GM23338 (cell line): ENCODE measurements around the gene OR2M4. TPM values are rescaled to one million over a fixed set of nuclear protein-coding genes. Genes with fewer than 3 reads are reported as not detected.

Source experiments
- ATAC-seq: fragments of 200-7000 bp; cut with Tn5 transposase; 3 replicates; pipeline ENCODE4 v1.9.1; 2020
- DNase-seq: peaks from one replicate; pipeline ENCODE4 v3.0.0-alpha.2; 2015; ENCODE audit warnings: low spot score
- H2AFZ ChIP-seq: fragments of 200-600 bp; sonication (generic); 2 replicates; pipeline ENCODE4 v1.8.0; 2016; ENCODE audit warnings: antibody characterized with exemption, mild to moderate bottlenecking, moderate library complexity
- H3F3A ChIP-seq: fragments of 200-600 bp; sonication (generic); replicated peaks from 2 replicates; pipeline ENCODE4 v1.8.0; 2017; ENCODE audit warnings: antibody characterized with exemption, mixed run types, low read depth
- H3K27ac ChIP-seq: fragments of 200-600 bp; sonication (generic); 2 replicates; pipeline ENCODE4 v1.6.1; 2016; ENCODE audit warnings: low read depth
- H3K27me3 ChIP-seq: fragments of 200-600 bp; sonication (generic); 2 replicates; pipeline ENCODE4 v1.8.0; 2016; ENCODE audit warnings: mild to moderate bottlenecking, mixed run types, moderate library complexity; ENCODE audit not compliant: insufficient read depth
- H3K36me3 ChIP-seq: fragments of 200-600 bp; sonication (generic); 2 replicates; pipeline ENCODE4 v1.8.0; 2016; ENCODE audit warnings: mild to moderate bottlenecking; ENCODE audit not compliant: insufficient read depth
- H3K4me1 ChIP-seq: fragments of 200-600 bp; sonication (generic); 2 replicates; pipeline ENCODE4 v1.8.0; 2016; ENCODE audit warnings: mild to moderate bottlenecking, moderate library complexity; ENCODE audit not compliant: insufficient read depth
- H3K4me2 ChIP-seq: fragments of 200-600 bp; sonication (generic); 2 replicates; pipeline ENCODE4 v1.7.1; 2017; ENCODE audit warnings: mixed run types
- H3K4me3 ChIP-seq: fragments of 200-600 bp; sonication (generic); 2 replicates; pipeline ENCODE4 v1.6.1; 2016; ENCODE audit warnings: mixed run types
- H3K79me2 ChIP-seq: fragments of 200-600 bp; sonication (generic); replicated peaks from 2 replicates; pipeline ENCODE4 v1.8.0; 2017; ENCODE audit warnings: mild to moderate bottlenecking; ENCODE audit not compliant: insufficient read depth
- H3K9me2 ChIP-seq: fragments of 200-600 bp; sonication (generic); 2 replicates; pipeline ENCODE4 v1.8.0; 2017; ENCODE audit not compliant: insufficient read depth
- H4K20me1 ChIP-seq: fragments of 200-600 bp; sonication (generic); replicated peaks from 2 replicates; pipeline ENCODE4 v1.8.0; 2017; ENCODE audit warnings: mild to moderate bottlenecking; ENCODE audit not compliant: insufficient read depth
- H3K27ac Mint-ChIP-seq: 2 replicates; pipeline ENCODE4 v1.8.0; 2020; ENCODE audit warnings: inconsistent platforms, mild to moderate bottlenecking, moderate library complexity, mixed read lengths
- H3K27me3 Mint-ChIP-seq: 3 replicates; pipeline ENCODE4 v1.8.0; 2022; ENCODE audit warnings: low read depth, mild to moderate bottlenecking, moderate library complexity, mixed read lengths, inconsistent platforms; ENCODE audit not compliant: insufficient read depth, poor library complexity
- H3K36me3 Mint-ChIP-seq: 3 replicates; pipeline ENCODE4 v1.8.0; 2021; ENCODE audit warnings: low read depth, mild to moderate bottlenecking, inconsistent platforms, moderate library complexity, mixed read lengths
- H3K4me1 Mint-ChIP-seq: 3 replicates; pipeline ENCODE4 v1.8.0; 2020; ENCODE audit warnings: mild to moderate bottlenecking, inconsistent platforms, mixed read lengths
- H3K4me3 Mint-ChIP-seq: 3 replicates; pipeline ENCODE4 v1.8.0; 2021; ENCODE audit warnings: moderate library complexity, mild to moderate bottlenecking, inconsistent platforms, mixed read lengths
- H3K9me3 Mint-ChIP-seq: 3 replicates; pipeline ENCODE4 v1.8.0; 2020; ENCODE audit warnings: moderate library complexity, mild to moderate bottlenecking, inconsistent platforms, mixed read lengths
- CREB1 ChIP-seq: fragments of 250-450 bp; sonication (Bioruptor Pico); IDR thresholded peaks from 2 replicates; pipeline ENCODE4 v1.5.0; 2020; ENCODE audit warnings: low read depth, mild to moderate bottlenecking, moderate library complexity
- EZH2 ChIP-seq: fragments of 200-600 bp; sonication (generic); IDR thresholded peaks from one replicate; pipeline ENCODE4 v1.8.0; 2017; ENCODE audit warnings: antibody characterized with exemption, mild to moderate bottlenecking, low read depth; ENCODE audit not compliant: unreplicated experiment
- EZH2phosphoT487 ChIP-seq: fragments of 200-600 bp; sonication (generic); IDR thresholded peaks from one replicate; pipeline ENCODE4 v1.8.1; 2018; ENCODE audit warnings: antibody characterized with exemption; ENCODE audit not compliant: unreplicated experiment
- STAT1 ChIP-seq: IDR thresholded peaks from one replicate; pipeline ENCODE4 v1.6.1; 2016; ENCODE audit warnings: antibody characterized with exemption; ENCODE audit not compliant: unreplicated experiment
- ZNF114 ChIP-seq: fragments of 250-450 bp; sonication (Bioruptor Pico); IDR thresholded peaks from 2 replicates; pipeline ENCODE4 v1.5.0; 2020; ENCODE audit warnings: mild to moderate bottlenecking, moderate library complexity
- ZNF331 ChIP-seq: fragments of 250-450 bp; sonication (Bioruptor Pico); IDR thresholded peaks from 2 replicates; pipeline ENCODE4 v1.5.0; 2020; ENCODE audit warnings: low read depth, mild to moderate bottlenecking, moderate library complexity
- ZNF462 ChIP-seq: fragments of 250-450 bp; sonication (Bioruptor Pico); IDR thresholded peaks from 2 replicates; pipeline ENCODE4 v1.5.0; 2020; ENCODE audit warnings: mild to moderate bottlenecking, moderate library complexity
- polyA plus RNA-seq: library from polyadenylated mRNA; unstranded; fragments of >200 nt; fragmentation: Nextera tagmentation; extraction: Ambion mirVana; gene quantifications from 2 replicates; pipeline ENCODE4 v1.2.1, GENCODE V29; 2016
- total RNA-seq: library from RNA; depleted of rRNA; stranded (reverse); fragments of >200 nt; shearing (Covaris generic); gene quantifications from 2 replicates; pipeline ENCODE4 v1.2.3, GENCODE V29; 2014; rRNA removed

The OR2M4 gene
- total and polyA plus RNA-seq, 2 experiments from 2014 or later = not detected

- Histone ChIP-seq H3F3A (no peaks in the 10 kb centered on the region), H2AFZ (no peak within 1 kb of the TSS)
These were observed 46.7 kb downstream of the OR2M4 start, which contains the start of gene OR2T33 for GRCh38 chr1:248277876-248278275. Gene OR2T33, minus strand, starts transcription at chr1:248277976. Its CDS starts 4,162 bp downstream, at chr1:248273814.

GRCh38 chr1:248288391-248288790 is 57.2 kb downstream of the OR2M4 start:
- Mint-ChIP-seq H3K27ac (no peak overlapping the region), H3K4me1 (no peaks in the 10 kb centered on the region), H3K36me3 (peaks cover 20% of the 10 kb centered on the region; the same call in 2 of the 3 replicates), H3K4me3 (no peak overlapping the region), H3K27me3 (no peaks in the 10 kb centered on the region), H3K9me3 (peaks cover 86% of the 10 kb centered on the region)
- no peak overlapping the region for H3K27ac ChIP-seq
- no peak for TF ChIP-seq CREB1 (CRISPR knock-in tag)
- no peak for TF ChIP-seq ZNF462 (CRISPR knock-in tag)
- TF ChIP-seq STAT1 = no peak
- TF ChIP-seq EZH2phosphoT487 = no peak
- no peaks in the 10 kb centered on the region for H3K4me1 ChIP-seq
- no peak overlapping the region for H3K4me2 ChIP-seq
- H3K36me3 ChIP-seq = peaks cover 3% of the 10 kb centered on the region; the same call in 1 of the 2 replicates
- no peak overlapping the region for H3K4me3 ChIP-seq
- no peaks in the 10 kb centered on the region for H3K79me2 ChIP-seq
- DNase-seq (no peak), ATAC-seq (no peak)
- no peaks in the 10 kb centered on the region for H3K9me2 ChIP-seq
- no peaks in the 10 kb centered on the region for H3K27me3 ChIP-seq
- no peaks in the 10 kb centered on the region for H4K20me1 ChIP-seq
- H3F3A ChIP-seq = no peaks in the 10 kb centered on the region
- no peak overlapping the region for H2AFZ ChIP-seq

More at GRCh38 chr1:248277876-248278275, 46.7 kb downstream of the OR2M4 start, which contains the start of gene OR2T33:
- Mint-ChIP-seq H3K4me1 (no peaks in the 10 kb centered on the region), H3K27me3 (peaks cover 2% of the 10 kb centered on the region), H3K9me3 (peaks cover 87% of the 10 kb centered on the region), H3K36me3 (peaks cover 10% of the 10 kb centered on the region; the same call in 2 of the 3 replicates), H3K27ac (no peak within 1 kb of the TSS), H3K4me3 (no peak within 1 kb of the TSS)
- Histone ChIP-seq H3K4me3 (no peak within 1 kb of the TSS), H3K27me3 (no peaks in the 10 kb centered on the region), H3K36me3 (peaks cover 4% of the 10 kb centered on the region), H3K4me2 (no peak within 1 kb of the TSS), H3K4me1 (no peaks in the 10 kb centered on the region), H3K9me2 (no peaks in the 10 kb centered on the region), H4K20me1 (no peaks in the 10 kb centered on the region), H3K79me2 (no peaks in the 10 kb centered on the region), H3K27ac (no peak within 1 kb of the TSS)
- no peak for TF ChIP-seq EZH2
- TF ChIP-seq EZH2phosphoT487 = no peak
- no peak for TF ChIP-seq ZNF114 (CRISPR knock-in tag)
- TF ChIP-seq CREB1 (CRISPR knock-in tag) = no peak
- no peak for TF ChIP-seq ZNF331
- no peak for DNase-seq
- ATAC-seq = no peak

Other genes starting within 250 kb of the OR2M4 start
- not detected in 2 replicates for gene OR2L5, start 217.8 kb upstream of the OR2M4 start, total RNA-seq
- not detected in 2 replicates for gene OR2L5, start 217.8 kb upstream of the OR2M4 start, polyA plus RNA-seq
- gene OR2L2, start 201.3 kb upstream of the OR2M4 start, total RNA-seq = 0.07 TPM in 1 of 2 replicates, not detected in the other
- 0.05 and 0.06 TPM in 2 replicates for gene OR2L2, start 201.3 kb upstream of the OR2M4 start, polyA plus RNA-seq
- not detected in 2 replicates for gene OR2L3, start 184.6 kb upstream of the OR2M4 start, total RNA-seq
- gene OR2L3, start 184.6 kb upstream of the OR2M4 start, polyA plus RNA-seq = not detected in 2 replicates
- not detected in 2 replicates for gene OR2L13, start 136.2 kb upstream of the OR2M4 start, total RNA-seq
- gene OR2L13, start 136.2 kb upstream of the OR2M4 start, polyA plus RNA-seq = not detected in 2 replicates
- not detected in 2 replicates for gene OR2M5, start 86.3 kb upstream of the OR2M4 start, total RNA-seq
- not detected in 2 replicates for gene OR2M5, start 86.3 kb upstream of the OR2M4 start, polyA plus RNA-seq
- not detected in 2 replicates for gene OR2M2, start 56.6 kb upstream of the OR2M4 start, total RNA-seq
- not detected in 2 replicates for gene OR2M2, start 56.6 kb upstream of the OR2M4 start, polyA plus RNA-seq
- gene OR2M3, start 34.2 kb upstream of the OR2M4 start, total RNA-seq = not detected in 2 replicates
- not detected in 2 replicates for gene OR2M3, start 34.2 kb upstream of the OR2M4 start, polyA plus RNA-seq
- gene OR2T33, start 46.6 kb downstream of the OR2M4 start, total RNA-seq = 0.28 TPM in 1 of 2 replicates, not detected in the other
- 0.32 TPM in 1 of 2 replicates, not detected in the other for gene OR2T33, start 46.6 kb downstream of the OR2M4 start, polyA plus RNA-seq
- not detected in 2 replicates for gene OR2T12, start 72.0 kb downstream of the OR2M4 start, total RNA-seq
- not detected in 2 replicates for gene OR2T12, start 72.0 kb downstream of the OR2M4 start, polyA plus RNA-seq
- gene OR2M7, start 93.2 kb downstream of the OR2M4 start, total RNA-seq = not detected in 2 replicates
- not detected in 2 replicates for gene OR2M7, start 93.2 kb downstream of the OR2M4 start, polyA plus RNA-seq
- gene OR14C36, start 117.4 kb downstream of the OR2M4 start, total RNA-seq = not detected in 2 replicates
- not detected in 2 replicates for gene OR14C36, start 117.4 kb downstream of the OR2M4 start, polyA plus RNA-seq
- not detected in 2 replicates for gene OR2T4, start 130.2 kb downstream of the OR2M4 start, total RNA-seq
- gene OR2T4, start 130.2 kb downstream of the OR2M4 start, polyA plus RNA-seq = not detected in 2 replicates
- not detected in 2 replicates for gene OR2T6, start 144.3 kb downstream of the OR2M4 start, total RNA-seq
- not detected in 2 replicates for gene OR2T6, start 144.3 kb downstream of the OR2M4 start, polyA plus RNA-seq
- not detected in 2 replicates for gene OR2T1, start 171.6 kb downstream of the OR2M4 start, total RNA-seq
- gene OR2T1, start 171.6 kb downstream of the OR2M4 start, polyA plus RNA-seq = not detected in 2 replicates
- not detected in 2 replicates for gene OR2T2, start 214.2 kb downstream of the OR2M4 start, total RNA-seq
- not detected in 2 replicates for gene OR2T2, start 214.2 kb downstream of the OR2M4 start, polyA plus RNA-seq
- not detected in 2 replicates for gene OR2T3, start 241.9 kb downstream of the OR2M4 start, total RNA-seq
- gene OR2T3, start 241.9 kb downstream of the OR2M4 start, polyA plus RNA-seq = not detected in 2 replicates